ENCODE measurements around the gene ACSBG1. TPM values are rescaled to one million over a fixed set of nuclear protein-coding genes. Genes with fewer than 3 reads are reported as not detected.

ACSBG1 gene
- total and polyA plus RNA-seq, 2 of the 8 experiments (the other 6 are each of a cell fraction or from before 2014, with no cell fraction given): 5.4 to 7.1 TPM

- TF ChIP-seq, protein P1, sequence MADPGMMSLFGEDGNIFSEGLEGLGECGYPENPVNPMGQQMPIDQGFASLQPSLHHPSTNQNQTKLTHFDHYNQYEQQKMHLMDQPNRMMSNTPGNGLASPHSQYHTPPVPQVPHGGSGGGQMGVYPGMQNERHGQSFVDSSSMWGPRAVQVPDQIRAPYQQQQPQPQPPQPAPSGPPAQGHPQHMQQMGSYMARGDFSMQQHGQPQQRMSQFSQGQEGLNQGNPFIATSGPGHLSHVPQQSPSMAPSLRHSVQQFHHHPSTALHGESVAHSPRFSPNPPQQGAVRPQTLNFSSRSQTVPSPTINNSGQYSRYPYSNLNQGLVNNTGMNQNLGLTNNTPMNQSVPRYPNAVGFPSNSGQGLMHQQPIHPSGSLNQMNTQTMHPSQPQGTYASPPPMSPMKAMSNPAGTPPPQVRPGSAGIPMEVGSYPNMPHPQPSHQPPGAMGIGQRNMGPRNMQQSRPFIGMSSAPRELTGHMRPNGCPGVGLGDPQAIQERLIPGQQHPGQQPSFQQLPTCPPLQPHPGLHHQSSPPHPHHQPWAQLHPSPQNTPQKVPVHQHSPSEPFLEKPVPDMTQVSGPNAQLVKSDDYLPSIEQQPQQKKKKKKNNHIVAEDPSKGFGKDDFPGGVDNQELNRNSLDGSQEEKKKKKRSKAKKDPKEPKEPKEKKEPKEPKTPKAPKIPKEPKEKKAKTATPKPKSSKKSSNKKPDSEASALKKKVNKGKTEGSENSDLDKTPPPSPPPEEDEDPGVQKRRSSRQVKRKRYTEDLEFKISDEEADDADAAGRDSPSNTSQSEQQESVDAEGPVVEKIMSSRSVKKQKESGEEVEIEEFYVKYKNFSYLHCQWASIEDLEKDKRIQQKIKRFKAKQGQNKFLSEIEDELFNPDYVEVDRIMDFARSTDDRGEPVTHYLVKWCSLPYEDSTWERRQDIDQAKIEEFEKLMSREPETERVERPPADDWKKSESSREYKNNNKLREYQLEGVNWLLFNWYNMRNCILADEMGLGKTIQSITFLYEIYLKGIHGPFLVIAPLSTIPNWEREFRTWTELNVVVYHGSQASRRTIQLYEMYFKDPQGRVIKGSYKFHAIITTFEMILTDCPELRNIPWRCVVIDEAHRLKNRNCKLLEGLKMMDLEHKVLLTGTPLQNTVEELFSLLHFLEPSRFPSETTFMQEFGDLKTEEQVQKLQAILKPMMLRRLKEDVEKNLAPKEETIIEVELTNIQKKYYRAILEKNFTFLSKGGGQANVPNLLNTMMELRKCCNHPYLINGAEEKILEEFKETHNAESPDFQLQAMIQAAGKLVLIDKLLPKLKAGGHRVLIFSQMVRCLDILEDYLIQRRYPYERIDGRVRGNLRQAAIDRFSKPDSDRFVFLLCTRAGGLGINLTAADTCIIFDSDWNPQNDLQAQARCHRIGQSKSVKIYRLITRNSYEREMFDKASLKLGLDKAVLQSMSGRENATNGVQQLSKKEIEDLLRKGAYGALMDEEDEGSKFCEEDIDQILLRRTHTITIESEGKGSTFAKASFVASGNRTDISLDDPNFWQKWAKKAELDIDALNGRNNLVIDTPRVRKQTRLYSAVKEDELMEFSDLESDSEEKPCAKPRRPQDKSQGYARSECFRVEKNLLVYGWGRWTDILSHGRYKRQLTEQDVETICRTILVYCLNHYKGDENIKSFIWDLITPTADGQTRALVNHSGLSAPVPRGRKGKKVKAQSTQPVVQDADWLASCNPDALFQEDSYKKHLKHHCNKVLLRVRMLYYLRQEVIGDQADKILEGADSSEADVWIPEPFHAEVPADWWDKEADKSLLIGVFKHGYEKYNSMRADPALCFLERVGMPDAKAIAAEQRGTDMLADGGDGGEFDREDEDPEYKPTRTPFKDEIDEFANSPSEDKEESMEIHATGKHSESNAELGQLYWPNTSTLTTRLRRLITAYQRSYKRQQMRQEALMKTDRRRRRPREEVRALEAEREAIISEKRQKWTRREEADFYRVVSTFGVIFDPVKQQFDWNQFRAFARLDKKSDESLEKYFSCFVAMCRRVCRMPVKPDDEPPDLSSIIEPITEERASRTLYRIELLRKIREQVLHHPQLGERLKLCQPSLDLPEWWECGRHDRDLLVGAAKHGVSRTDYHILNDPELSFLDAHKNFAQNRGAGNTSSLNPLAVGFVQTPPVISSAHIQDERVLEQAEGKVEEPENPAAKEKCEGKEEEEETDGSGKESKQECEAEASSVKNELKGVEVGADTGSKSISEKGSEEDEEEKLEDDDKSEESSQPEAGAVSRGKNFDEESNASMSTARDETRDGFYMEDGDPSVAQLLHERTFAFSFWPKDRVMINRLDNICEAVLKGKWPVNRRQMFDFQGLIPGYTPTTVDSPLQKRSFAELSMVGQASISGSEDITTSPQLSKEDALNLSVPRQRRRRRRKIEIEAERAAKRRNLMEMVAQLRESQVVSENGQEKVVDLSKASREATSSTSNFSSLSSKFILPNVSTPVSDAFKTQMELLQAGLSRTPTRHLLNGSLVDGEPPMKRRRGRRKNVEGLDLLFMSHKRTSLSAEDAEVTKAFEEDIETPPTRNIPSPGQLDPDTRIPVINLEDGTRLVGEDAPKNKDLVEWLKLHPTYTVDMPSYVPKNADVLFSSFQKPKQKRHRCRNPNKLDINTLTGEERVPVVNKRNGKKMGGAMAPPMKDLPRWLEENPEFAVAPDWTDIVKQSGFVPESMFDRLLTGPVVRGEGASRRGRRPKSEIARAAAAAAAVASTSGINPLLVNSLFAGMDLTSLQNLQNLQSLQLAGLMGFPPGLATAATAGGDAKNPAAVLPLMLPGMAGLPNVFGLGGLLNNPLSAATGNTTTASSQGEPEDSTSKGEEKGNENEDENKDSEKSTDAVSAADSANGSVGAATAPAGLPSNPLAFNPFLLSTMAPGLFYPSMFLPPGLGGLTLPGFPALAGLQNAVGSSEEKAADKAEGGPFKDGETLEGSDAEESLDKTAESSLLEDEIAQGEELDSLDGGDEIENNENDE (IDR thresholded peaks at IDR 0.05; ENCODE audit: insufficient replicate concordance, low read length): no peak
Measured at GRCh38 chr15:78244893-78245292, 10.5 kb upstream of the ACSBG1 start (continued).

Data from H1 (cell line).